A549 (cell line): Measurements from ENCODE around the gene KLF6. TPM values are rescaled to one million over a fixed set of nuclear protein-coding genes. Genes with fewer than 3 reads are reported as not detected.

Experiments used
- ATAC-seq, 2 experiments: fragments of 200-7000 bp in 1 of 2; fragments of >200 bp in 1 of 2; cut with Nextera tagmentation in 1 of 2; cut with Tn5 transposase in 1 of 2; 3 replicates each; pipeline versions ENCODE4 v1.8.0 to v1.9.1; 2018 to 2020; ENCODE audit warnings: mild to moderate bottlenecking in 1 of 2, moderate library complexity in 1 of 2
- CTCF ChIA-PET: fragments of 300-600 bp; sonication (Branson Sonifier 250); formaldehyde crosslinking; extraction: SDS; loops from one replicate; lab custom pipeline; 2021; ENCODE audit warnings: antibody characterized with exemption, inconsistent platforms; lab: Yijun Ruan, JAX
- POLR2A ChIA-PET: fragments of 350-600 bp; formaldehyde crosslinking; extraction: SDS; loops from one replicate; lab custom pipeline; 2021; ENCODE audit warnings: antibody characterized with exemption, inconsistent platforms; lab: Yijun Ruan, JAX
- DNase-seq, 2 experiments: peaks; one replicate each; pipeline versions ENCODE4 v3.0.0 to v3.0.0-alpha.2; 2011 to 2016; ENCODE audit warnings: low read depth in 1 of 2, low spot score in 1 of 2
- FAIRE-seq: peaks from 2 replicates; lab custom pipeline; 2011; peaks lifted over from hg19 to GRCh38; lab: Jason Lieb, UNC
- H3K27ac ChIP-seq, 2 experiments: fragments of >200 bp; sonication (Bioruptor Twin); formaldehyde crosslinking; 3 replicates each; pipeline ENCODE4 v1.5.1; 2016 to 2017
- H3K4me1 ChIP-seq: fragments of >200 bp; sonication (Bioruptor Twin); formaldehyde crosslinking; 3 replicates; pipeline ENCODE4 v1.6.1; 2016
- H3K4me2 ChIP-seq: fragments of >200 bp; sonication (Bioruptor Twin); formaldehyde crosslinking; 3 replicates; pipeline ENCODE4 v1.6.1; 2016
- H3K4me3 ChIP-seq: fragments of >200 bp; sonication (Bioruptor Twin); formaldehyde crosslinking; 3 replicates; pipeline ENCODE4 v1.5.1; 2016
- H3K9me3 ChIP-seq: fragments of >200 bp; sonication (Bioruptor Twin); formaldehyde crosslinking; 3 replicates; pipeline ENCODE4 v1.6.1; 2016
- BCL3 ChIP-seq: fragments of >200 bp; sonication (Bioruptor Twin); formaldehyde crosslinking; IDR thresholded peaks from 3 replicates; pipeline ENCODE4 v1.6.1; 2016
- CEBPB ChIP-seq, 2 experiments: fragments of >200 bp in 1 of 2; sonication (Bioruptor Twin) in 1 of 2; formaldehyde crosslinking in 1 of 2; IDR thresholded peaks; 2 replicates each; pipeline ENCODE4 v1.6.1; 2012 to 2016
- E2F6 ChIP-seq: IDR thresholded peaks from 2 replicates; pipeline ENCODE4 v1.6.1; 2012; ENCODE audit warnings: low read depth, borderline replicate concordance
- EP300 ChIP-seq, 2 experiments: fragments of >200 bp; sonication (Bioruptor Twin); formaldehyde crosslinking; IDR thresholded peaks; 2 replicates in 1 of 2; 3 replicates in 1 of 2; pipeline ENCODE4 v1.6.1; 2016 to 2017
- HMGXB4 ChIP-seq: fragments of 250-450 bp; sonication (Bioruptor Pico); IDR thresholded peaks from 2 replicates; pipeline ENCODE4 v1.5.0; 2021; ENCODE audit warnings: mild to moderate bottlenecking, moderate library complexity, borderline replicate concordance
- JUN ChIP-seq, 2 experiments: fragments of >200 bp; sonication (Bioruptor Twin); formaldehyde crosslinking; IDR thresholded peaks; 2 replicates in 1 of 2; 3 replicates in 1 of 2; pipeline ENCODE4 v1.6.1; 2016 to 2017
- JUNB ChIP-seq: fragments of >200 bp; sonication (Bioruptor Twin); formaldehyde crosslinking; IDR thresholded peaks from 2 replicates; pipeline ENCODE4 v1.6.1; 2016
- MAFK ChIP-seq: fragments of 450-650 bp; IDR thresholded peaks from 2 replicates; pipeline ENCODE4 v1.6.1; 2014; ENCODE audit not compliant: partially characterized antibody
- PHF8 ChIP-seq: fragments of 200-600 bp; sonication (generic); IDR thresholded peaks from 2 replicates; pipeline ENCODE4 v1.6.1; 2016; ENCODE audit warnings: low read depth, mild to moderate bottlenecking, antibody characterized with exemption, moderate library complexity, borderline replicate concordance
- POLR2AphosphoS2 ChIP-seq: conservative IDR thresholded peaks from 2 replicates; pipeline ENCODE4 v1.6.1; 2012; ENCODE audit warnings: low read length, improper control_type of control experiment, inconsistent platforms
- RCOR1 ChIP-seq: fragments of 150-350 bp; IDR thresholded peaks from 2 replicates; pipeline ENCODE4 v1.6.1; 2014; ENCODE audit warnings: antibody characterized with exemption, low read length, low read depth
- RFX5 ChIP-seq: fragments of 450-650 bp; IDR thresholded peaks from 2 replicates; pipeline ENCODE4 v1.7.1; 2014; ENCODE audit warnings: antibody characterized with exemption, mild to moderate bottlenecking, moderate library complexity
- SMC3 ChIP-seq: fragments of >200 bp; sonication (Bioruptor Twin); formaldehyde crosslinking; IDR thresholded peaks from 3 replicates; pipeline ENCODE4 v1.6.1; 2018; ENCODE audit warnings: inconsistent platforms
- TFCP2L1 ChIP-seq: fragments of 250-450 bp; sonication (Bioruptor Pico); IDR thresholded peaks from 2 replicates; pipeline ENCODE4 v1.5.0; 2021; ENCODE audit warnings: mild to moderate bottlenecking
- WGBS: methylation state at CpG from one replicate; pipeline ENCODE4 v1.1.6; 2017; ENCODE audit errors: missing lambda C conversion rate; 5-methylcytosine and 5-hydroxymethylcytosine counted together
- polyA plus RNA-seq, 4 experiments: library from polyadenylated mRNA; depleted of rRNA in 3 of 4; stranded (reverse); fragments of >200 nt; fragmentation: RNase III in 1 of 4; extraction: RNeasy Plus Mini Kit Qiagen cat#74134 plus additional on column Dnase treatment in 1 of 4; gene quantifications; 2 replicates in 3 of 4; 3 replicates in 1 of 4; pipeline ENCODE4 v1.2.3, GENCODE V29; 2011 to 2017
- TF ChIP-seq, protein P1 (sequence below): fragments of 250-450 bp; sonication (Bioruptor Pico); IDR thresholded peaks from 2 replicates; pipeline ENCODE4 v1.5.0; 2020; ENCODE audit warnings: low read depth, mild to moderate bottlenecking, moderate library complexity
- TF ChIP-seq, protein P2 (sequence below): fragments of 450-650 bp; IDR thresholded peaks from 2 replicates; pipeline ENCODE4 v1.6.1; 2014; ENCODE audit warnings: antibody characterized with exemption

Gene KLF6
- polyA plus RNA-seq, 2 of the 4 experiments (the other 2 are of a cell fraction): 31.9 to 86.8 TPM

- Histone ChIP-seq H3K4me2 (peak overlapping the region; percentile 83), H3K27ac (peak overlapping the region; percentile 50 to 72; a peak in 4 of 6 replicates), H3K4me1 (peaks cover 62% of the 10 kb centered on the region), H3K4me3 (no peak overlapping the region), H3K9me3 (no peaks in the 10 kb centered on the region)
- FAIRE-seq: no peak
- TF ChIP-seq JUNB (peak; percentile 19; the same call in 1 of the 2 replicates), BCL3 (0 out of 3 replicates have a peak, but pooled peaks have one; percentile 33), HMGXB4 (CRISPR knock-in tag) (0 out of 2 replicates have a peak, but pooled peaks have one; percentile 4), E2F6 (no peak), MAFK (no peak), EP300 (IDR thresholded peaks at IDR 0.05) (no peak; a peak in 1 of 5 replicates), CEBPB (IDR thresholded peaks at IDR 0.05) (0 out of 4 replicates have a peak, but pooled peaks of 1 of the 2 experiments have one; percentile 28), TFCP2L1 (CRISPR knock-in tag) (peak; percentile 11; the same call in 1 of the 2 replicates), SMC3 (peak; percentile 9; the same call in 1 of the 3 replicates), RFX5 (no peak), PHF8 (no peak), RCOR1 (no peak), JUN (IDR thresholded peaks at IDR 0.05) (peak in 1 of 2 experiments; percentile 14; a peak in 1 of 5 replicates), POLR2AphosphoS2 (peak; percentile 84)
- TF ChIP-seq, protein P1, sequence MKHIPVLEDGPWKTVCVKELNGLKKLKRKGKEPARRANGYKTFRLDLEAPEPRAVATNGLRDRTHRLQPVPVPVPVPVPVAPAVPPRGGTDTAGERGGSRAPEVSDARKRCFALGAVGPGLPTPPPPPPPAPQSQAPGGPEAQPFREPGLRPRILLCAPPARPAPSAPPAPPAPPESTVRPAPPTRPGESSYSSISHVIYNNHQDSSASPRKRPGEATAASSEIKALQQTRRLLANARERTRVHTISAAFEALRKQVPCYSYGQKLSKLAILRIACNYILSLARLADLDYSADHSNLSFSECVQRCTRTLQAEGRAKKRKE: no peak
- TF ChIP-seq, protein P2, sequence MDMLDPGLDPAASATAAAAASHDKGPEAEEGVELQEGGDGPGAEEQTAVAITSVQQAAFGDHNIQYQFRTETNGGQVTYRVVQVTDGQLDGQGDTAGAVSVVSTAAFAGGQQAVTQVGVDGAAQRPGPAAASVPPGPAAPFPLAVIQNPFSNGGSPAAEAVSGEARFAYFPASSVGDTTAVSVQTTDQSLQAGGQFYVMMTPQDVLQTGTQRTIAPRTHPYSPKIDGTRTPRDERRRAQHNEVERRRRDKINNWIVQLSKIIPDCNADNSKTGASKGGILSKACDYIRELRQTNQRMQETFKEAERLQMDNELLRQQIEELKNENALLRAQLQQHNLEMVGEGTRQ: 0 out of 2 replicates have a peak, but pooled peaks have one; percentile 14
- WGBS: 61% methylated on average over 8 of the region's 8 CpGs
- peak in 1 of 2 experiments; percentile 47 for DNase-seq
- peak; percentile 8 to 12; a peak in 5 of 6 replicates for ATAC-seq
- ChIA-PET POLR2A (interaction anchor here (0.8 to 4.0 kb wide), 14 partner anchors 9 to 578 kb away, joined by 3 to 55 read pairs (median 4); partner anchors contain the start of gene KLF6), CTCF (interaction anchor here (0.5 to 3.9 kb wide), 10 partner anchors 11 to 972 kb away, joined by 3 to 13 read pairs (median 4); no protein-coding TSS in a partner anchor)
Measured at GRCh38 chr10:3775696-3776551, 9.1 kb downstream of the KLF6 start.
